Neural cell (in vitro differentiated cells): ENCODE data around the gene INPP5D.

Experiments
- CTCF ChIP-seq: fragments of 450-650 bp; IDR thresholded peaks from 2 replicates; pipeline ENCODE4 v1.5.1; 2014; ENCODE audit warnings: antibody characterized with exemption, mild to moderate bottlenecking, moderate library complexity; ENCODE audit not compliant: poor library complexity, severe bottlenecking
- EP300 ChIP-seq: fragments of 450-650 bp; conservative IDR thresholded peaks from 2 replicates; pipeline ENCODE4 v1.6.1; 2014; ENCODE audit warnings: antibody characterized with exemption, mild to moderate bottlenecking, moderate library complexity; ENCODE audit not compliant: poor library complexity, severe bottlenecking
- EZH2 ChIP-seq: fragments of 200-600, 300-800 bp; shearing (Covaris generic), sonication (generic); IDR thresholded peaks from 2 replicates; pipeline ENCODE4 v1.6.1; 2014; ENCODE audit warnings: antibody characterized with exemption, low read length, borderline replicate concordance, mild to moderate bottlenecking; ENCODE audit not compliant: insufficient read depth, poor library complexity, severe bottlenecking
- POLR2AphosphoS5 ChIP-seq: IDR thresholded peaks from 2 replicates; pipeline ENCODE4 v1.6.1; 2012
- RAD21 ChIP-seq: fragments of 450-650 bp; conservative IDR thresholded peaks from 2 replicates; pipeline ENCODE4 v1.6.1; 2014; ENCODE audit warnings: antibody characterized with exemption, mild to moderate bottlenecking, moderate library complexity
- REST ChIP-seq: IDR thresholded peaks from 2 replicates; pipeline ENCODE4 v1.6.1; 2012; ENCODE audit warnings: borderline replicate concordance
- SMC3 ChIP-seq: fragments of 450-650 bp; conservative IDR thresholded peaks from 2 replicates; pipeline ENCODE4 v1.6.1; 2014; ENCODE audit warnings: antibody characterized with exemption, mild to moderate bottlenecking, moderate library complexity; ENCODE audit not compliant: poor library complexity

- TF ChIP-seq CTCF, result no peak
- TF ChIP-seq EP300, result no peak
- TF ChIP-seq POLR2AphosphoS5, result no peak
- TF ChIP-seq RAD21, result no peak
- no peak for TF ChIP-seq REST
- no peak for TF ChIP-seq EZH2
- no peak for TF ChIP-seq SMC3
These were observed 108.8 kb downstream of the INPP5D start for GRCh38 chr2:233168919-233169318.
